Upper lobe of left lung (tissue), 6 donors: ENCODE data around the gene NXPH3. TPM values are rescaled to one million over a fixed set of nuclear protein-coding genes. Genes with fewer than 3 reads are reported as not detected.

Source experiments
- ATAC-seq, 2 donors: fragments of 200-7000 bp; cut with Tn5 transposase; one replicate each; pipeline ENCODE4 v1.9.1; 2022; ENCODE audit warnings: mild to moderate bottlenecking in 2 of 2, moderate library complexity in 2 of 2; ENCODE audit not compliant: low FRiP score in 2 of 2
- DNase-seq, 2 donors: peaks; one replicate each; pipeline ENCODE4 v3.0.0-alpha.2; 2019 to 2020
- H3K27ac ChIP-seq, 4 donors: fragments of 200-600 bp; sonication (generic); one replicate each; pipeline ENCODE4 v1.5.1; 2016 to 2019
- H3K27me3 ChIP-seq, 4 donors: fragments of 200-600 bp; sonication (generic); one replicate each; pipeline ENCODE4 v1.5.1; 2017 to 2019
- H3K36me3 ChIP-seq, 4 donors: fragments of 200-600 bp; sonication (generic); one replicate each; pipeline ENCODE4 v1.5.1; 2016 to 2019
- H3K4me1 ChIP-seq, 4 donors: fragments of 200-600 bp; sonication (generic); one replicate each; pipeline ENCODE4 v1.5.1; 2018 to 2019
- H3K4me3 ChIP-seq, 4 donors: fragments of 200-600 bp; sonication (generic); one replicate each; pipeline ENCODE4 v1.5.1; 2017 to 2019; ENCODE audit warnings: mild to moderate bottlenecking in 2 of 4, moderate library complexity in 1 of 4
- H3K9me3 ChIP-seq, 4 donors: fragments of 200-600 bp; sonication (generic); one replicate each; pipeline ENCODE4 v1.5.1; 2018 to 2019
- CTCF ChIP-seq, 6 experiments: fragments of 450-650 bp in 4 of 6; fragments of 200-600 bp in 2 of 6; sonication (generic) in 2 of 6; IDR thresholded peaks; one replicate each; pipeline ENCODE4 v1.5.1; 2016 to 2019; ENCODE audit warnings: antibody characterized with exemption in 6 of 6
- EP300 ChIP-seq, 4 donors: sonication (generic); formaldehyde crosslinking; IDR thresholded peaks; one replicate each; pipeline ENCODE4 v1.5.1; 2017; ENCODE audit warnings: antibody characterized with exemption in 4 of 4, control low read depth in 2 of 4
- POLR2A ChIP-seq, 4 donors: fragments of 450-650 bp; IDR thresholded peaks; one replicate each; pipeline ENCODE4 v1.5.1; 2016 to 2017; ENCODE audit warnings: antibody characterized with exemption in 4 of 4, mild to moderate bottlenecking in 2 of 4
- POLR2AphosphoS5 ChIP-seq, 2 donors: sonication (generic); formaldehyde crosslinking; IDR thresholded peaks; one replicate each; pipeline ENCODE4 v1.5.1; 2017; ENCODE audit warnings: antibody characterized with exemption in 2 of 2
- WGBS, 2 donors: methylation state at CpG; one replicate each; pipeline ENCODE4 v1.1.5; 2017 to 2018; 5-methylcytosine and 5-hydroxymethylcytosine counted together
- total RNA-seq, 6 donors: library from RNA; depleted of rRNA in 4 of 6; stranded (reverse); fragments of >200 nt in 4 of 6; gene quantifications; one replicate each; pipeline versions ENCODE4 v1.1.0 to v1.2.1, GENCODE V29; 2016 to 2021
- donor health status: DM: no; HTN: no; CAD: no; lungs with moderate emphysema.
- donor health status: DM: no; HTN: yes; CAD: no; lungs with severe emphysema.

Gene NXPH3
- total RNA-seq, 6 donors from 2014 or later = 1.2 to 6.6 (median 4.6) TPM

- H3K4me1 ChIP-seq = peaks cover 0 to 12% (median 4%) of the 10 kb centered on the region in 4 donors
- ATAC-seq (no peak), DNase-seq (no peak)
- H3K36me3 ChIP-seq = no peaks in the 10 kb centered on the region
- TF ChIP-seq CTCF (IDR thresholded peaks at IDR 0.05) (no peak), EP300 (IDR thresholded peaks at IDR 0.05) (no peak), POLR2A (IDR thresholded peaks at IDR 0.05) (no peak), POLR2AphosphoS5 (IDR thresholded peaks at IDR 0.05) (no peak)
- H3K27me3 ChIP-seq = no peaks in the 10 kb centered on the region
- no peaks in the 10 kb centered on the region for H3K9me3 ChIP-seq
- H3K4me3 ChIP-seq = no peak overlapping the region
- H3K27ac ChIP-seq = no peak overlapping the region
- 83 to 92% methylated on average over 20 to 27 of the region's 27 CpGs for WGBS, 2 donors
Measured at GRCh38 chr17:49552070-49552751, 23.5 kb upstream of the NXPH3 start.

GRCh38 chr17:49553676-49554335 is 21.9 kb upstream of the NXPH3 start:
- H3K4me1 ChIP-seq = peaks cover 0 to 12% (median 4%) of the 10 kb centered on the region in 4 donors
- no peaks in the 10 kb centered on the region for H3K27me3 ChIP-seq
- no peaks in the 10 kb centered on the region for H3K9me3 ChIP-seq
- DNase-seq (no peak), ATAC-seq (no peak)
- H3K27ac ChIP-seq = no peak overlapping the region
- no peak overlapping the region for H3K4me3 ChIP-seq
- H3K36me3 ChIP-seq = no peaks in the 10 kb centered on the region
- WGBS, 2 donors = 70 to 72% methylated on average over 8 of the region's 8 CpGs
- TF ChIP-seq CTCF (IDR thresholded peaks at IDR 0.05) (no peak), POLR2AphosphoS5 (IDR thresholded peaks at IDR 0.05) (no peak), EP300 (IDR thresholded peaks at IDR 0.05) (no peak), POLR2A (IDR thresholded peaks at IDR 0.05) (no peak)

- H3K36me3 ChIP-seq = no peaks in the 10 kb centered on the region
- no peaks in the 10 kb centered on the region for H3K27me3 ChIP-seq
- ATAC-seq (no peak), DNase-seq (no peak)
- WGBS, 2 donors = 81 to 82% methylated on average over 2 to 12 of the region's 14 CpGs
- H3K27ac ChIP-seq = no peak overlapping the region
- H3K4me3 ChIP-seq = no peak overlapping the region
- no peaks in the 10 kb centered on the region for H3K9me3 ChIP-seq
- TF ChIP-seq CTCF (IDR thresholded peaks at IDR 0.05) (no peak), POLR2A (IDR thresholded peaks at IDR 0.05) (no peak), EP300 (IDR thresholded peaks at IDR 0.05) (no peak), POLR2AphosphoS5 (IDR thresholded peaks at IDR 0.05) (no peak)
- H3K4me1 ChIP-seq = peaks cover 0 to 12% (median 4%) of the 10 kb centered on the region in 4 donors
Measured at GRCh38 chr17:49554694-49555494, 20.8 kb upstream of the NXPH3 start.

GRCh38 chr17:49555495-49556222 is 20.0 kb upstream of the NXPH3 start:
- DNase-seq = no peak
- TF ChIP-seq POLR2AphosphoS5 (IDR thresholded peaks at IDR 0.05) = no peak
- no peak for TF ChIP-seq CTCF (IDR thresholded peaks at IDR 0.05)
- TF ChIP-seq POLR2A (IDR thresholded peaks at IDR 0.05) = no peak
- no peak for TF ChIP-seq EP300 (IDR thresholded peaks at IDR 0.05)
- Histone ChIP-seq H3K27ac (no peak overlapping the region), H3K4me1 (peaks cover 0 to 12% (median 4%) of the 10 kb centered on the region in 4 donors), H3K4me3 (no peak overlapping the region), H3K36me3 (no peaks in the 10 kb centered on the region), H3K27me3 (no peaks in the 10 kb centered on the region), H3K9me3 (no peaks in the 10 kb centered on the region)
- no peak for ATAC-seq
- 68 to 70% methylated on average over 19 of the region's 19 CpGs for whole genome bisulfite sequencing, 2 donors
